Middle frontal gyrus (tissue), 1 donor: ENCODE results near the gene SLC2A9.

Experiments used
- DNase-seq: peaks from one replicate; pipeline ENCODE4 v3.0.0-alpha.2; 2015; ENCODE audit warnings: low spot score; ENCODE audit errors: extremely low spot score

Gene SLC2A9

DNA sequence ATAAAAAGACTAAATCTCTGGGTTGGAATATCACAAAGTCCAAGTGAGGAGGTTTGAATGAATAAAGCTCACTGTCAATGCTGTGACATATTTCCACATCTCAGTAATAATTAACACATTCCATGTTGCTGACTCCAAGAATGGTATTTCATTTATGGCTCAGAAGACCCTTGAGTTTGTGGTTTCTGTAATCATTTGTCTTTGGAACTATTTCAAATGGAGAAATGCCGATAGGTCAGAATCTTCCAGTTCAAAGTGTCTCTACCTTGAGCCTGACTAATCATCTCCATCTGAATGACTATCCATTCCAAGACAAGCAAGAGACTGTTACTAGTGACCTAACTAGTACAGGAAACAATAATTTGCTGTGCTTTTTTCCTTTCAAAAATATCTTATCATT lies 24.2 kb upstream of the SLC2A9 start:
- DNase-seq = no peak

DNA sequence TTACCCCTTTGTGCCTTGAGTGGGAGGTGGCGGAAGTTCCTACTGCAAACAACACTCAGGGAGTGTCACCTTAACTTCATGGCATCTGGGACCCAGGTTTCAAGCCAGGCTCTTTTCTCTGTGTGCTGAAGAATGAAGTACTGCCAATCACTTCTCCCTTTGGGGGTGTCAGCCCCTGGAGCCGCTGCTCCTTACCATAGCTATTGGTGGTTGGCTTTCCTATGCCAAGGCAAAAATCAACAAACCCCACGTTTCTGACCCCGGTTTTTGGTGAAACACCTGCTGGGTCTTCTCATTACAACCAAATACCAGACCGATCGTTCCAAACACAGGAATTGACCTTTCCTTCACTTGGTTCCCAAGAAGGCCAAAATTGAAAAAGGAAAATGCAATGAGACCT lies 19.7 kb upstream of the SLC2A9 start:
- no peak for DNase-seq

DNA sequence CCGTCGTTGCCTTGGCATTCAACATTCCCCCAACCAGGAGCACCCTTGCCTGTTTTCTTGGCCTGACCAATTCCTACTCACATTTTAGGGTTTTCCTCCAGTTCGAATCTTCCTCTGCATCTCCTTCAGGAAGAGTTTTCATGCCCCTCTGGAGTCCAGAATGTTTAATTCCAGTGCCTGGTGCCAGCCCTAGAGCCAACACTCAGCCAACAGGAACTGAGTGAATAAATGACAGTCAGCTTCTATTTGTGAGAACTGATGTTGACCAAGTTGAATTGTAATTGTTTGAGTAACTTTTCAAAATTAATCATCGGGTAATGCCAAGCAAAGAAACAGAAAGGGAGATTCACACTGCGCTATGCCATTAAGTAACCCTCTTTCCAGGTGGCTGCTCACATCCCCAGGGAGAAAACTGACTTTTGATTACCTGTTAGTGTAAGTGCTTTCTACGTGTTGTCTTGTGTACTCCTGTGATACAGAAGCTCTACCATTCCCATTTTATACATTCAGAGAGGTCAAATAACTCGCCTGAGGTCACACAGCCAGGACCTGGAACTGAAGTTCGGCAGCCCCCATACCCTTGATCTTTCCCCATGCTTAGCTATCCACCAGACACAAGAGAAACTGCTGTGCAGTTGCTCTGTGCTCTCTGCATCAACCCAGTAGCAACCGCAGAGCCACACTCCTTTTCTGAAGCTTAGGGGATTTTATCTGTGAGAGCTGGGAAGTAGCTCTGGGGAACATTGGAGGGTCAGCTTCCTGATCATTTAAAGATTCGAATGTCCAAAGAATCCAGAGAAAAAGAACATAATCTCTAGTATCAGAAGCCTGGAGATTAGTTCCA lies 19.0 kb upstream of the SLC2A9 start:
- DNase-seq = no peak

DNA sequence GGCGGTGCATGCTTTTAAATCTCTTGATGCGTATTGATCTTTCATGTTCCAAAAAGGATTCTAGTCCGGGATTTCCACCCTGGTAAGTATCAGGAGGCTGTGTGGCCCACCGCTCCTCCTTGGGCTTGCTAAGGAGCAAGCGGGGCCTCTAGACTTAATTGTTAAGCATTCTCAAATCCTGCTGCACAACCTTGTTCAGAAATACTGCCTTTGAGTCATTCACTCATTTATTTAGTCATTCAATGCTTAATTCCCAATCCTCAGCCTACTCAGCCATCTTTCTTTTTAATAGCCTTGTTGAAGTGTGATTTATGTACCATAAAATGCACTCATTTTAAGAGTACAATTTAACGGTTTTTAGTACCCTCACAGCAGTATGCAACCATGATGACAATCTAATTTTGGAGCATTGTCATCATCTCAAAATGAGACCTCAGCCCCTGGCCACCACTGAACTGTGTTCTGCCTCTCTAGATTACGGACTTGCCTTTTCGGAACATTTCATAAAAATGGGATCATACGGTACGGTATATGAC lies 15.6 kb upstream of the SLC2A9 start:
- no peak for DNase-seq

DNA sequence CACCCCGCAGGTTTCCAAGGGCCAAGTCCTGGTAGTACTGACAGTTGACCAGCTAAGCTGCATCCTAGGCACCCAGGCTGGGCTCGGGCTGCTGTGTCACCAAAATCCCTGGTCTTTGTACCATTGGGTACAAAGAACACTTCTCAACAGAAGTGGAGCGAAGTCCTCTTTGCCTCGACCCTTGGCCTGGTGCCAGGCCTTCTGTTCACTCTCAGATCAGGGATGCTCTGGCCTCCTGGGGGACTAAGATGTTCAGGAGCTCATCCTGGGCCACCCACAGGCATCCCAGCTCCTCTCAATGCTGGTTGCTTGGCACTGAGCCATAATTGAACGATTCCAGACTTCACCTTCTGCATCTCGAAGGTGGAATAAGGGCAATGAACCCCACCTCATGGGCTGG lies 13.8 kb upstream of the SLC2A9 start:
- no peak for DNase-seq

DNA sequence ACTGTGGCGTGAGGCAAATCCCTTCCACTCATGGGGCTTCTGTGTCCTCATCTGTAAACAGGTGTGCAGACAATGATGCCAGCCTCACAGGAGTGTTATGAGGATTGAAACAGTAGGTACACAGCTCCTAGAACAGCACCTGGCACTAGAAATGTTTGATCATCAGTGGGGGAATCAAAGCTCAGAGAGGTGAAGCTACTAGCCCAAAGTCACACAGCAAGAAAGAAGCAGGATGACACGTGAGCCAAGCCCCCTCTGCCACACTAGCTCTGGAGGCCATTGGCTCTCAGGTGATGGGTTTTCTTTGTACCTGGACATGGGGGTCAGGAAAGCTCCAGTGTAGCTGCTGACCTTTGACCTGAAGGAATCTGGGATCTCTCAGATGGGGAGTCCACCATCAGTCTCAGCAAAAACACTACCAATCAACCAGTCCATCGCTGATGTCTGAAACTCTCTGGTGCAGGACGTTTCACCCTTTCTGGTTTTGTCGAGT lies 13.4 kb upstream of the SLC2A9 start:
- DNase-seq = no peak

DNA sequence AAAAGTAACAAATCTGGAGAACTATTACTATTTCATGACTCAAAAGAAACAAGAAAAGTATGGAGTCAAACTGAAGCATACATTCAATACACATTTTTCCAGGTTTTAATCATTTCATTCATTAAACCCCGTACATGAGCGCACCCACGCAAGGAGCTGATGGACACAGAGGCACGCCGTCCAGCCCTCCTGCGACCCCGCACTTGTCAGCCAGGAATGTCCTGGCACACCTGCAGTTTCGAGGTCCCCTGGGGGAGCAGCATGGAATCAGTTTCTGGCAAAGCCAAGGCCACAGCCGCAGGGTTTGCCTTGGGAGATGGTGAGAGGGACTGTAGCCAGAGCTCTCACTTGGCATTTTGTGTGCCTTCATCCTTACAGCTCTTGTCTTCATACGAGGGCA lies 12.8 kb upstream of the SLC2A9 start:
- DNase-seq = no peak

DNA sequence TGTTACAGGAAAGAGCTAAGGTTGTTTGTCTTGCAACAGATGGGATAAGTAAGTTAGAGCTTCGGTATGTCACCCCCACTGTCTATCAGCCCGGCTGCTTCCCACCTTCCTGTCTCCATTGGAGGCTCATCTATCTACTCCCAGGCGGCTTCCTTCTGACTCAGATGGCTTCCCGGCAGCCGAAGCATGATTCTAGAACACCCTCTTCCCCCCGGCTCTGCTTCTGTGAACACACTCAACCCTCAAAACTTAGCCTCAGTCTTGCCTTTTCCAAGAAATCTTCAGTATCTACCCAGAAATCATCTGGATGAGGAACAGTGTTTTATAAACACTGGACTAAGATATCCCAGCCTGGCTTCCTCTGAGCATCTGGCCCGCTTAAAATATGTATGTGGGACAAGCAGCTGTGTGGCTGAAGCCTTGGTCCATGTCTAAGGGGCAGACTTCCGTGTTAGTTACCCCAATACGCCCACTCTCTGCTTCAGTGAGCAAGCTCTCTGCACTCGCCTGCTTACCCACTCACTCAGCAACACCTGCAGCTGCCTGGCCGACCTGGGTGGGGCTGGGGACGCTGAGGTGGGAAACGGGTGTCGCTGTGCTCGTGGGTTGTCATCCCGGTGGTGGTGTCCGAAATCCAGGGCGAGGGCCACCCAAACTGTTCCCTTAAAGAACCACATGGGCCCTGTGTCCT lies 12.0 kb upstream of the SLC2A9 start:
- no peak for DNase-seq

DNA sequence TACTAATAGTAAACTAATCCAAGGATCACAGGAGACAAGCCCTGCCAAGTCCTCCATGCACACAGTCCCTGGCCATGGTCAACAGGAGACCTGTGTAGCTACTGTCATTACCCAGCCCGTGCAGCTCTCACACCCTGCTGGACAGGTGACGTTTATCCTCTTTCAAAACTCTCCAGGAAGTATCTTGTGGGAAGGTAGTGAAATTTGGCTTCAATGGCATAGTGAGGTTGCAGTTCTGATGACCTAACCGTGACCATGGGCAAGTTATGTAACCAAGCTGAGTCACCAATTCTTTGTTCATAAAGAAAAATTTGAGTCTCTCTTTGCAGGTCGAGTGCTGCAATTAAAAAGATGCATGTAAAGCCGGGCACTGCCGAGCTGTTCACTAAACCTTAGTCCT lies 11.3 kb upstream of the SLC2A9 start:
- no peak for DNase-seq

DNA sequence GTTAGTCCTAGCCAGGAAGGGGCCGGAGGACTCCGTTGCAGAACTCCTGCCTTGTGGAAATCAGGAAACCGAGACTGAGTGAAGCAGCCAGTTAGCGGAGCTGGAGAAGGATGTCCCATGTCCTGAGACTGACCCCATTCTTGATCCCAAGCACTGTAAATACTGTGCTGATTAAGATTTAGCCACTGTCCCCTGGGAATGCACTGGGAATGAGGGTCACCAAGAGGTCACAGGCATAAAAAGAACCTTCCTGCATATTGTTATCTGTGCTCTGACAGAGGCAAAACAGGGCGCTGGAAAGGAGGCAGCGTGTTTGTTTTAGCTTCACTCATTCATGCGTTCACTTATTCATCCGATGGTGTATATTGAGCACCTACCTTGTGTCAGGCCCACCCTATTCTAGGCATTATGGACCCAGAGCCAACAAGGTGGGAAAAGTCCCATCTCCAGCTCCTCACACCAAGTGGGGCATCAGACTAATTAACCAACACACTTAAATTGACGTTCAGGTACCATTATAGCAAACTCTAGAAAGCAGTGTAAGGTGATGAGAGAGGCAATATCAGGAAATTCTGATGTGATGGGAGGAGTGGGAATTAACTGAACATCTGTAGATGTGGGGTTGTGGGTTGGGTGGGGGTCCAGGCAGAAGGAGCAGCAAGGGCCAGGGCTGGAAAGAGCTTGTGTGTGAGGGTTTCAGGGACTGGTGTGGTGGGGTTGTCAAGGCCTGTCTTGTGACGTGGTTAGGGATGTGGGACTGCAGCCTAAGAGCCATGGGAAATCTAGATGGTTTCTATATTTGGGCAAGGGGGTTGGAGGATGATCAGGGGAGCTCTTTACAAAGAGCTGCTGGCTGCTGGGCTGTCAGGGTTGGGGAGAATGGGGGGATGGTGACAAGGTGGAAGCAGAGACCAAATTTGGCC lies 10.6 kb upstream of the SLC2A9 start:
- no peak for DNase-seq

DNA sequence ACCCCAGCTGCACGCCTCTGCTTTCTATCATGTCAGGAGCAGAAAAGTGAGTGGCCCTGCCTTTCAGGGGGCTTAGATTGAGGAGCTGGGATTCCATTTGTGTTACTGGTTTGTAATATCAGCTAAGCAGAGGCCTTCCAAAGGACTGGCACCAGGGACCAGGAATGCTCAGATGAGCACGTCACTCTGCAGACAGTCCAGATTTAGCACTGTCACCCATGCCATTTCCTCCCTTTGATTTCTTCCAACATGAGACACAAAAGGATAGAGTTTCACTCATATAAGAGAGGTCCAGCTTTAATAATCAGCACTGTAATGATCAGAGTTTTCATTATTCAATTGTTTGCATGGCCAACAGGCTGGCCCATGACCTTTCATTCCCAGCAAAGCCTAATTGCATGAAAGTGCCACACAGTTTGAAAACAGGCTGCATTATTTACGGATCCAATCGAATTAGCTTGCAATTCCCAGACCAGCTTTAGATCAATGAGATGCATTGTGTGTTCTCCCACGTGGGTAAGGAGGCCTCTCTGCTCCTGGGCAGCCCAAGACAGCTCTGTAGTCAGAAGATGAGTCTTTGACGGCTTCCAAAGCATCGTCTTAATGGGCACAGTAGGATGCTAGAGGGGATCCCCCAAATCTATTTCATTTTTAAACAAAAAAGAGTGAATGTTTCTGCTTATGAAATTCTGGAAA lies 9.8 kb upstream of the SLC2A9 start:
- no peak for DNase-seq

DNA sequence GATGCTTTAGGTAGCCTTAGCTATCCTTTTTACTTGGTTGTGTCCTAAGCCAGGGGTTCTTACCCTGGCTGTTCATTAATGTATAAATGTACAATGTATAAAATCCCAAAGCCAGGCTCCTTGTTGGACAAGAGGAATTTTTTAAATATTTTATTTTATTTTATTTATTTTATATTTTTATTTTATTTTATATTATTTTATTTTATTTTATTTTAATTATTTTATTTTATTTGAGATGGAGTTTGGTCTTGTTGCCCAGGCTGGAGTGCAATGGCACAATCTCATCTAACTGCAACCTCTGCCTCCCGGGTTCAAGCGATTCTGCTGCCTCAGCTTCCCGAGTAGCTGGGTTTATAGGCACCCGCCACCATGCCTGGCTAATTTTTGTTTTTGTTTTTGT lies 8.1 kb upstream of the SLC2A9 start:
- DNase-seq = no peak

DNA sequence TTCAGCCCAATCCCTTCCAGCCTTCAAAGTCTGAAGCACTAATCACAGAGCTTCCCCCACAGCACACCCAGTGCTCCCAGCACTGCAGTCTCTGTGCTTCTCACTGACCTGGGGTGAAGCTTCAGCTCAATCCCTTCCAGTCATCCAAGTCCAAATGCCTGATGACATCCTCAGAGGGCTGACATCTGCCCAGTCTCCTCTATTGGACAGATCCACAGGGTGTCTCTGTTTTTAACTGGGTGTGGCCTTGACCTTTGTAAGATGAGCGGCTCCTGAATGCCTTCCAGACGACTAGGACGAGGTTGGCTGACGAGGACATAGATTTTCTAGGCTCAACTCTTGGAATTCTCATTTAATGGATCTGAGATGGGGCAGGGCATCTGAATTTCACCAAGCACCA lies 7.6 kb upstream of the SLC2A9 start:
- DNase-seq = no peak

DNA sequence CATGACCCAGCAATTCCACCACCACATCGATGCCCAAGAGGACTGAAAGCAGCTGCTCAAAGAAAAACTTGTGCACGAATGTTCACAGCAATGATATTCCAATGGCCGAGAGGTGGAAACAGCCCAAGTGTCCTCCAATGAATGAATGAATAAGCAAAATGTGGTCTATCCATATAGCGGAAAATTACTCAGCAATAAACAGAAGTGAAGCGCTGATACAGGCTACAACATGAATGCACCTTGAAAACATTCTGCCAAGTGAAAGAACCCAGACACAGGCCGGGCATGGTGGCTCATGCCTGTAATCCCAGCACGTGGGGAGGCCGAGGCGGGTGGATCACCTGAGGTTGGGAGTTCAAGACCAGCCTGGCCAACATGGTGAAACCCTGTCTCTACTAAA lies 5.2 kb upstream of the SLC2A9 start:
- no peak for DNase-seq

DNA sequence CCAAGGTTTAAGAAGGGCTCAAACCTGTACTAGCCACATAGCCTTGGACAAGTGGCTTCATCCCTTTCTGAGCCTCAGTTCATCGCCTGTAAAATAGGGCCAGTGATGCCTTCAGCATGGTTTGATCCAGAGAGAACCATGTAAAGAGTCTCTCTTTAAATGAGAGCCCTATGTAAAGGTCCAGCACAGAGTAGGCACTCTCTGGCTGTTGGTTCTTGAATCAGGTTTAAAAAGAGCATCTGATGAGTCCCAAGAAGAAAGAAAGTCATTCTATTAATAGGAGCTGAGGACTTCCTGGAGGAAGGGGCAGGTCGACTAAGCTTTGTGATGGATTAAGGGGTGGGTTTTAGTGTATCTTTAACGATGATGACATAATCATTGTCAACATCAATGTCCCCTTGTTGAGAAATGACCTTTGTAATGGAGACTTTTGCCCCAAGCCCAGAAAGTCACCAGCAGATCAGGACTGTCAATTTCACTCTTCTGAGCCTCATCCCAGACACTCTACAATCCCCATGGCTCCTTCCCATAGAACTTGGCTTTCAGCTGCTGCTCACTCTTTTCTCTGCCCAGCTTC lies 4.0 kb upstream of the SLC2A9 start:
- no peak for DNase-seq

DNA sequence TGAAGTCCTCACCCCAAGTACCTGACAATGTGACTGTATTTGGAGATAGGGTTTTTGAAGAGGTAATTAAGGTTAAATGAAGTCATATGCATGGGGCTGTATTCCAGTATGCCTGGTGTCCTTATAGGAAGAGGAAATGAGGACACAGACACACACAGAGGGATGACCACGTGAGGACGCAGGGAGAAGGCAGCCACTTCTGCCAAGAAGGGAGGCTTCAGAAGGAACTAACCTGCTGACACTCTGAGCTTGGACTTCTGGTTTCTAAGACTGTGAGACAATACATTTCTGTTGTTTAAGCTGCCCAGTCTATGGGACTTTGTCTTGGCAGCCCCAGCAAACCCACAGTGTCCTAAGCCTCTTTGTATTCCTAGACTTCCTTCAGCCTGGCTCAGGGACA lies 3.0 kb upstream of the SLC2A9 start:
- no peak for DNase-seq

DNA sequence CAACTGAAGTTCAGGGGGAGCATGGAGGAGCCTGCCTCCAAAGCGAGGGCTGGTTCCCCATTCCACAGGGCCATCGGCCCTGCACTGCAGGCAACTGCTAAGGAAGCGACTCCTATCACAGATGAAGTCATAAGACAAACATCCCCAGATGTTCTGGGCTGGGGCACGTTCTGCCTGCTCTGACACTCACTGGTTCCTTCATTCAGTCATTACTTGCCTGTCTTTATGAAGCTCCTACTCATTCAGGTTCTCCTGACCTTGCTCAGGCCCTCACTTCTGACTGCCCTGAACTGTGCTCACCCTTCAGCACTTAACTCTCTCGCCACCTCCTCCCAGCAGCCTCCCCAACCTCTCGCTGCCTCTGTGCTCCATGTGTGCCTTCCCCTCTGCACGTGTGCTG lies 2.5 kb upstream of the SLC2A9 start:
- no peak for DNase-seq

DNA sequence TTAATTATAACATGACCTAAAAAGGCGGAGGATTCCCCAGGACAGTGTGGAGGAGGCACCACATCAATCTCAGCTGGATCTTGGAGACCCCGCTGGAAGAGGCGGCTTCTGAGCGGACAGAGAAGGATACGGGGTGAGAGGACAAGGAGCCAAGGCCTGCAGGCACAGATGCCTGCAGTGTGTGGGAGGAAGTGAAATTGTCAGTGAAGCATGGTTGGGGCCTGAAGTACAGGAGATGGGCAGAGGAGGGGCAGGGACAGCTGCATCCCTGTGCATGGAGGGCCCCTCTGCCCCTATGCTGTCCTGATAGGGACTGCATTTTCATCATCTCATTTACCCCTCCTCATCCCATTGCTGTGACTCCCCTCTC lies 1.7 kb upstream of the SLC2A9 start:
- no peak for DNase-seq

DNA sequence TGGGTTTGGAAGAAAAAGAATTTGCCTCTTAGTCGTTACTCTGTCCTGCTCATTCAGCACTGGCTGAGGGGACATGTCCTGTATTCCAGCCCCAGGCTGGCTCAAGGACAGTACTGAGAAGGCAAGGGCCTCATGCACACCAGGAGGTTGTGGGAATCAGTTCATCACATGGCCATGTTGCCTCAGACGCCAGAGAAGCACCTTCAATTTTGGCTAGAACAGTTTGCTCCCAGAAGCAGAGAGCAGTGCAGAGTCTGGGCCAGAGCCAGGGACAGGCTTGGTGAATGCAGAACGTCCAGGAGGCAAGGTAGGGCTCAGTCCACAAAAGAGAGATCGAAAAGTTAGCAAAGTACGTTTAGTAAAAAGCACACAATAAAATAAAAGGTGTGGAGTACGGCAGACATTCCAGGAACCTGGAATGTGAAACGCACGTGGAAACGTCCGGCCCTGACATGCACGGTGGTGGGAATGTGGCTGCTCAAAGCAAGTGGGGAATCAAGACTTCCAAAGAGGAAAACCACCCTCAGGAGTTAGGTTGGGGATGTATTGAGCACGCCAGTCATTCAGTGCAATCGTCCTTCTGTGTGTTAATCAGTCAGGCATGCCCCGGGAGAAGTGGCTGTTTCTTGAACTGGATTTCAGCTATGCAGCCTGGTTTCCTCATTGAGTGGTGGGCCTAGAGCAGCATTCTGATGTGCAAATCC lies 1.2 kb upstream of the SLC2A9 start:
- no peak for DNase-seq

DNA sequence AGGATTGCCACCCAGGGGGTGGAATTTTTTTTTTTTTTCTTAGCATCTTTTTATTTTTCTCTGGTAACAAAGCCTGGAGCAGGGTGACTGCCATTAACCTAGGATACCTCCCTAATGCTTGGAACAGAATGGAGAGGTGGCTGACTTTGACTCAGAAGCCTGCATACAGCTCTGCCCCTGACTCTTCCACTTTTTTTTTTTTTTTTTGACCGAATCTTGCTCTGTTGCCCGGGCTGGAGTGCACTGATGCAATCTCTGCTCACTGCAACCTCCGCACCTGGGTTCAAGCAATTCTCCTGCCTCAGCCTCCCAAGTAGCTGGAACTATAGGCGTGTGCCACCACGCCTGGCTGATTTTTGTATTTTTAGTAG lies 341 bp upstream of the SLC2A9 start:
- no peak for DNase-seq
